Type B pancreatic cell (in vitro differentiated cells): Measurements from ENCODE around the gene RTN4RL1. TPM values are rescaled to one million over a fixed set of nuclear protein-coding genes. Genes with fewer than 3 reads are reported as not detected.

ENCODE experiments used
- DNase-seq: peaks from one replicate; pipeline ENCODE4 v3.0.0; 2021; ENCODE audit warnings: mixed read lengths; ENCODE audit not compliant: unreplicated experiment; ENCODE audit errors: extremely low spot score
- H3K27ac Mint-ChIP-seq: 2 replicates; pipeline ENCODE4 v1.8.0; 2021; ENCODE audit warnings: mild to moderate bottlenecking, mixed read lengths
- H3K27me3 Mint-ChIP-seq: 2 replicates; pipeline ENCODE4 v1.8.0; 2021; ENCODE audit warnings: mixed read lengths
- H3K36me3 Mint-ChIP-seq: 2 replicates; pipeline ENCODE4 v1.8.0; 2021; ENCODE audit warnings: mixed read lengths
- H3K4me1 Mint-ChIP-seq: one replicate; pipeline ENCODE4 v1.8.0; 2021; ENCODE audit warnings: mixed read lengths; ENCODE audit not compliant: unreplicated experiment
- H3K4me3 Mint-ChIP-seq: 2 replicates; pipeline ENCODE4 v1.8.0; 2021; ENCODE audit warnings: mild to moderate bottlenecking, mixed read lengths
- H3K9me3 Mint-ChIP-seq: 2 replicates; pipeline ENCODE4 v1.8.0; 2021; ENCODE audit warnings: mixed read lengths
- total RNA-seq: library from RNA; stranded (reverse); gene quantifications from 2 replicates; pipeline ENCODE4 v1.2.1, GENCODE V29; 2021; ENCODE audit warnings: low replicate concordance
- TF ChIP-seq, protein P1 (sequence below): fragments of 200-600 bp; sonication (generic); conservative IDR thresholded peaks from 2 replicates; pipeline ENCODE4 v1.5.0; 2021; ENCODE audit warnings: antibody characterized with exemption, mild to moderate bottlenecking

RTN4RL1 gene
- total RNA-seq, 1 donor from 2014 or later: 1.7 TPM

DNA sequence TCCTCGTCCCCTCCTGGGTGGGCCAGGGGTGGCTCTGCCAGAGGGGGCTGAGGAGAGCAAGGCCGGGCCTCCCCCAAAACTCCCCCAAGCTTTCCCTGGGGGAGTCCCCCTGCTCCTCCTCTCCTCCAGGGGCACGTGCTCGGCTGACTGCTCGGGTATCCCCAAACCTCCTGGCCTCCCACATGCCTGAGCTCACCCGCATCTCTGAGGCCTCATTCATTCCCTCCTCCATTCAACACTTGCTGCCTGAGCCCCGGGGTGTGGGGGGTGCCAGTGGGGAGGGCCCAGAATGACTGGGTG, 83.1 kb downstream of the RTN4RL1 start:
- H3K4me3 Mint-ChIP-seq: no peak overlapping the region
- no peaks in the 10 kb centered on the region for H3K27me3 Mint-ChIP-seq
- H3K36me3 Mint-ChIP-seq: no peaks in the 10 kb centered on the region
- H3K4me1 Mint-ChIP-seq: peaks cover 12% of the 10 kb centered on the region
- no peak overlapping the region for H3K27ac Mint-ChIP-seq
- H3K9me3 Mint-ChIP-seq: no peaks in the 10 kb centered on the region
- TF ChIP-seq, protein P1, sequence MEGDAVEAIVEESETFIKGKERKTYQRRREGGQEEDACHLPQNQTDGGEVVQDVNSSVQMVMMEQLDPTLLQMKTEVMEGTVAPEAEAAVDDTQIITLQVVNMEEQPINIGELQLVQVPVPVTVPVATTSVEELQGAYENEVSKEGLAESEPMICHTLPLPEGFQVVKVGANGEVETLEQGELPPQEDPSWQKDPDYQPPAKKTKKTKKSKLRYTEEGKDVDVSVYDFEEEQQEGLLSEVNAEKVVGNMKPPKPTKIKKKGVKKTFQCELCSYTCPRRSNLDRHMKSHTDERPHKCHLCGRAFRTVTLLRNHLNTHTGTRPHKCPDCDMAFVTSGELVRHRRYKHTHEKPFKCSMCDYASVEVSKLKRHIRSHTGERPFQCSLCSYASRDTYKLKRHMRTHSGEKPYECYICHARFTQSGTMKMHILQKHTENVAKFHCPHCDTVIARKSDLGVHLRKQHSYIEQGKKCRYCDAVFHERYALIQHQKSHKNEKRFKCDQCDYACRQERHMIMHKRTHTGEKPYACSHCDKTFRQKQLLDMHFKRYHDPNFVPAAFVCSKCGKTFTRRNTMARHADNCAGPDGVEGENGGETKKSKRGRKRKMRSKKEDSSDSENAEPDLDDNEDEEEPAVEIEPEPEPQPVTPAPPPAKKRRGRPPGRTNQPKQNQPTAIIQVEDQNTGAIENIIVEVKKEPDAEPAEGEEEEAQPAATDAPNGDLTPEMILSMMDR: no peak
- no peak for DNase-seq

DNA sequence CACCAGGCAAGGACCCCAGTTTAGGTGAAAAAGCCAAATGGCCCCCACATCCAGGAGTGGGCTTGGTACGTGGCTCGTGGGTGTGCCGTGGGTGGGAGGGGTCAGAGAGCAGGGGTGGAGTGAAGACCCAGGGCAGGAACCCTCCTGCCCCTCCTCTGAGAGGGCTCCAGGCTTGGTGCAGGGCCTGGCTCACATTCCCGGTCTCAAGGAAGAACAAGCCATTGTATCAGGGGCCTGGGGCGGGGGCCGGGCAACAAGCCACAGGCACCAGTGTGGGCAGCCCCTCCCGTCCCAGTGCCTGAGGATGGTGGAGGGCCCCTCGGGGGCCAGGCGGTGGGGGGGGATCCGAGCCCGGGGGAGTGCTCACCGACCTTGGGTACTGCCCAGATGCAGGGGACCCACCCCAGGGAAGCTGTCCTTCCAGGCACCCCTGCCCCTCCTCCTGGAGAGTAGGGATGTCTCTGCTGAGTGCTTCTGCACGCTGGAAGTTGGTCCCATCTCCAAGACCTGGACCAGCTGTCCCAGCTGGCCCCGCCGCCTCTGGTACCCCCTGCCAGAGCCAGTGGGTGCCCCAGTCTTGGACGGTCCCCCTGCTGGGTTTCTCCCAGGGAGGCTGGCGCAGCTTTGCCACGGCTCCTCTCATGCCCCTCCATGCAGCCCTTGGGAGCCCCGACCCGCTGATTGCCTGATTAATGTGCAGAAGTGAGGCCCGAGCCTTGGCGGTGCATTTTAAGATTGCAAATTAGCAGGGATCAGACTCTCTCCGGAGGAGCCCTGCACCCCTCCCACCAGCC, 83.7 kb downstream of the RTN4RL1 start:
- no peak overlapping the region for H3K4me3 Mint-ChIP-seq
- H3K27me3 Mint-ChIP-seq: no peaks in the 10 kb centered on the region
- TF ChIP-seq, protein P1: no peak

DNA sequence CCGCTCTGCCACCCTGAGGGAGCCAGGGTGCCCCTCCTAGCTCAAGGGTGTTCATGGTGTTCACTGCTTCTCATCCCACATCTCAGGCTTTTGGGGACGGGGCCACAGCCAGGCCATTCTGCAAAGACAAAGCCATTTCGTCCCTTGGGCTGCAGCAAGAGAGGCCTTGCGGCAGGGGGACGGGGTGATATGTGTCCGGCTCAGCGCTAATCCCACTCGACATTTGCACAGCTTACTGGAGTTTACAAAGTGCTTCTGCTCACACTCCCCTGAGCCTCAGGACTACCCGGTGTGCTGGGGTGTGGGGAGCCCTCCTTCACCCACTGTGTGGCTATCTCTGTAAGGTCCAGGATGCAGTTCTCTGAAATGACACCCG, 84.3 kb downstream of the RTN4RL1 start:
- TF ChIP-seq, protein P1: no peak
- no peak for DNase-seq
- Mint-ChIP-seq H3K9me3 (no peaks in the 10 kb centered on the region), H3K27ac (no peak overlapping the region), H3K27me3 (no peaks in the 10 kb centered on the region), H3K4me1 (peaks cover 3% of the 10 kb centered on the region), H3K36me3 (no peaks in the 10 kb centered on the region), H3K4me3 (no peak overlapping the region)

More for the DNA sequence above, 83.7 kb downstream of the RTN4RL1 start:
- no peaks in the 10 kb centered on the region for H3K36me3 Mint-ChIP-seq
- H3K9me3 Mint-ChIP-seq: no peaks in the 10 kb centered on the region
- H3K27ac Mint-ChIP-seq: no peak overlapping the region
- no peak for DNase-seq
- H3K4me1 Mint-ChIP-seq: peaks cover 7% of the 10 kb centered on the region

DNA sequence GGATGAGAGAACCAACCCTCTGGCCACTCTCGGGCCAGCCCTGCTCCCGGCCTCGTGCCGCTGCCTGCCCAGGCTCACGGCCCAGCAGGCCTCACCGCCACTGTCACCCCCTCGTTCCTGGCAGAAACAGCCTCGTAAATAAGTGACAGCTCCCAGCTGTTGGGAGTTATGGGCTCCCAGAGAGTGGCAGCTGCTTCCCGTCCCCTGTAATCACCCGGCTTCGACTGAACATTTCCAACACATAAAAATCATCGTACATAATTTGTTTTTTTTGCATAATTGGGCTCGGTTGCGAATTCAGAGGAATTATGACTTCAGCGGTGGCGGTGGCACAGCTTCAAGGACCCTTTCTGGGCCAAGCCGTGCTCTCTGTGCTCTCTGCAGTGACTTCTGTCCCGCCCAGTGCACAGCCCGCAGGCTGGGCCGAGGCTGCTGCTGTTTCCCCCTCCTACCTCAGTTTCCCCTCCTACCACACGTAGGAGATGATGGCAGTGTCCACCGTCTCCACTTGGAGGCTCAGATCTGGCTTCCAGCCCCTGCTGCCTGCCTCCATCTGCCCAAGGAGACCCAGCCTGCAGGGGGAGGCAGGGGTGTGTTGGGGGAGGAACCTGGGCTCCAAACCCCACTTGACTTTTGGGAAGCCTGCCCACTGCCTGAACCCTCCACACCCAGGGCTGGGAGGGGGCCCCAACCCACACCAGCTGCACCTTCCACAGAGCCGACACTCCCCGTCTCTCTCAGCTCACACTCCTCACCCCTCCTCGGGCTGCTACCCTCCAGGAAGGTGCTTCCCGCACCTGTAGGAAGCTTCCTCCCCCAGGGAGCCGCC, 84.9 kb downstream of the RTN4RL1 start:
- H3K27ac Mint-ChIP-seq: no peak overlapping the region
- TF ChIP-seq, protein P1: no peak
- no peaks in the 10 kb centered on the region for H3K36me3 Mint-ChIP-seq
- no peak for DNase-seq
- peaks cover 2% of the 10 kb centered on the region for H3K4me1 Mint-ChIP-seq
- no peak overlapping the region for H3K4me3 Mint-ChIP-seq
- no peaks in the 10 kb centered on the region for H3K9me3 Mint-ChIP-seq
- H3K27me3 Mint-ChIP-seq: no peaks in the 10 kb centered on the region

DNA sequence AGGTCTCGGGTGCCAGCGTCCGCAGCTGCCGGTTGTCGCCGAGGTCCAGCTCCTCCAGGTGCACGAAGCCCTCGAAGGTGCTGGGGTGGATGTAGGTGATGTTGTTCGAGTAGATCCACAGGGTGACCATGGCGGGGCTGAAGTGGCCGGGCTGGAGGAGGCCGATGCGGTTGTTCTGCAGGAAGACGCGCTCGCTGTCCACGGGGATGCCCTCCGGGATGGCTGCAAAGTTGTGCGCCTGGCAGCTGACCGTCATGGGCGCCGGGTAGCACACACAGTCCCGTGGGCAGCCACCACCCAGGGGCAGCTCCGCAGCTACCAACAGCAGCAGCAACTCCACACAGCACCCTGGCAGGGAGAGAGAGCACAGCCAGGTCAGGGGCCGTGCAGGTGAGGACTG, 87.7 kb downstream of the RTN4RL1 start:
- Mint-ChIP-seq H3K4me3 (no peak overlapping the region), H3K27me3 (peaks cover 3% of the 10 kb centered on the region), H3K36me3 (no peaks in the 10 kb centered on the region), H3K9me3 (no peaks in the 10 kb centered on the region), H3K27ac (no peak overlapping the region), H3K4me1 (peaks cover 6% of the 10 kb centered on the region)
- TF ChIP-seq, protein P1: no peak
- no peak for DNase-seq
